HEK293 (cell line): ENCODE measurements around the gene CLIP3.

Experiments
- CTCF ChIA-PET: fragments of 350-600 bp; formaldehyde crosslinking; extraction: SDS; loops from one replicate; lab custom pipeline; 2021; ENCODE audit warnings: antibody characterized with exemption; lab: Yijun Ruan, JAX
- POLR2A ChIA-PET: fragments of 300-600 bp; formaldehyde crosslinking; extraction: SDS; loops from one replicate; lab custom pipeline; 2020; ENCODE audit warnings: antibody characterized with exemption, inconsistent platforms; lab: Yijun Ruan, JAX
- H3K27ac ChIP-seq: fragments of 200-500 bp; sonication (Bioruptor generic); 2 replicates; pipeline ENCODE4 v1.5.1; 2014; ENCODE audit warnings: low read depth, low read length, control low read depth, inconsistent platforms; ENCODE audit errors: extremely low read depth
- H3K36me3 ChIP-seq, 2 experiments: fragments of 200-500 bp in 1 of 2; sonication (Bioruptor generic) in 1 of 2; 1 replicate in 1 of 2; 2 replicates in 1 of 2; pipeline ENCODE4 v1.5.1; 2014 to 2017; ENCODE audit warnings: inconsistent platforms in 2 of 2, low read length in 2 of 2; ENCODE audit not compliant: control insufficient read depth in 2 of 2, insufficient read depth in 1 of 2
- H3K4me1 ChIP-seq: fragments of 200-500 bp; sonication (Bioruptor generic); 2 replicates; pipeline ENCODE4 v1.5.1; 2014; ENCODE audit warnings: mild to moderate bottlenecking, low read length, inconsistent platforms; ENCODE audit not compliant: control insufficient read depth, insufficient read depth
- H3K4me3 ChIP-seq: 2 replicates; pipeline ENCODE4 v1.5.1; 2011; ENCODE audit warnings: low read depth, mild to moderate bottlenecking, control low read depth, low read length, moderate library complexity
- H3K9me3 ChIP-seq: fragments of 200-500 bp; sonication (Bioruptor generic); 2 replicates; pipeline ENCODE4 v1.5.1; 2014; ENCODE audit warnings: low read depth, low read length, inconsistent platforms; ENCODE audit not compliant: control insufficient read depth, insufficient read depth
- ZFHX2 ChIP-seq: fragments of 450-650 bp; formaldehyde crosslinking; conservative IDR thresholded peaks from 2 replicates; pipeline ENCODE4 v1.5.1; 2016; ENCODE audit warnings: missing biosample characterization, missing genetic modification characterization
- ZFP3 ChIP-seq: fragments of 450-650 bp; formaldehyde crosslinking; IDR thresholded peaks from 2 replicates; pipeline ENCODE4 v1.5.1; 2016; ENCODE audit warnings: low read depth, missing biosample characterization, missing genetic modification characterization
- ZNF596 ChIP-seq: fragments of 450-650 bp; IDR thresholded peaks from 2 replicates; pipeline ENCODE4 v1.5.0; 2018; ENCODE audit warnings: missing biosample characterization, mild to moderate bottlenecking, missing genetic modification characterization, moderate library complexity
- TF ChIP-seq, protein P1 (sequence below): fragments of 450-650 bp; formaldehyde crosslinking; IDR thresholded peaks from 2 replicates; pipeline ENCODE4 v1.5.1; 2016; ENCODE audit warnings: missing biosample characterization, missing genetic modification characterization
- TF ChIP-seq, protein P2 (sequence below): fragments of 450-650 bp; formaldehyde crosslinking; IDR thresholded peaks from 2 replicates; pipeline ENCODE4 v1.5.1; 2016; ENCODE audit warnings: missing biosample characterization, missing genetic modification characterization, borderline replicate concordance
- TF ChIP-seq, protein P3 (sequence below): fragments of 450-650 bp; formaldehyde crosslinking; IDR thresholded peaks from 2 replicates; pipeline ENCODE4 v1.5.1; 2016; ENCODE audit warnings: missing biosample characterization, missing genetic modification characterization
- TF ChIP-seq, protein P4 (sequence below): fragments of 450-650 bp; formaldehyde crosslinking; IDR thresholded peaks from 2 replicates; pipeline ENCODE4 v1.5.1; 2016; ENCODE audit warnings: missing biosample characterization, missing genetic modification characterization
- TF ChIP-seq, protein P5 (sequence below): fragments of 450-650 bp; formaldehyde crosslinking; IDR thresholded peaks from 2 replicates; pipeline ENCODE4 v1.5.1; 2016; ENCODE audit warnings: missing biosample characterization, missing genetic modification characterization
- TF ChIP-seq, protein P6 (sequence below): fragments of 450-650 bp; formaldehyde crosslinking; IDR thresholded peaks from 2 replicates; pipeline ENCODE4 v1.5.1; 2016; ENCODE audit warnings: missing biosample characterization, missing genetic modification characterization, borderline replicate concordance
- TF ChIP-seq, protein P7 (sequence below): fragments of 450-650 bp; formaldehyde crosslinking; IDR thresholded peaks from 2 replicates; pipeline ENCODE4 v1.5.1; 2016; ENCODE audit warnings: missing biosample characterization, missing genetic modification characterization, low read depth

CLIP3 gene, protein sequence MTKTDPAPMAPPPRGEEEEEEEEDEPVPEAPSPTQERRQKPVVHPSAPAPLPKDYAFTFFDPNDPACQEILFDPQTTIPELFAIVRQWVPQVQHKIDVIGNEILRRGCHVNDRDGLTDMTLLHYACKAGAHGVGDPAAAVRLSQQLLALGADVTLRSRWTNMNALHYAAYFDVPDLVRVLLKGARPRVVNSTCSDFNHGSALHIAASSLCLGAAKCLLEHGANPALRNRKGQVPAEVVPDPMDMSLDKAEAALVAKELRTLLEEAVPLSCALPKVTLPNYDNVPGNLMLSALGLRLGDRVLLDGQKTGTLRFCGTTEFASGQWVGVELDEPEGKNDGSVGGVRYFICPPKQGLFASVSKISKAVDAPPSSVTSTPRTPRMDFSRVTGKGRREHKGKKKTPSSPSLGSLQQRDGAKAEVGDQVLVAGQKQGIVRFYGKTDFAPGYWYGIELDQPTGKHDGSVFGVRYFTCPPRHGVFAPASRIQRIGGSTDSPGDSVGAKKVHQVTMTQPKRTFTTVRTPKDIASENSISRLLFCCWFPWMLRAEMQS

DNA sequence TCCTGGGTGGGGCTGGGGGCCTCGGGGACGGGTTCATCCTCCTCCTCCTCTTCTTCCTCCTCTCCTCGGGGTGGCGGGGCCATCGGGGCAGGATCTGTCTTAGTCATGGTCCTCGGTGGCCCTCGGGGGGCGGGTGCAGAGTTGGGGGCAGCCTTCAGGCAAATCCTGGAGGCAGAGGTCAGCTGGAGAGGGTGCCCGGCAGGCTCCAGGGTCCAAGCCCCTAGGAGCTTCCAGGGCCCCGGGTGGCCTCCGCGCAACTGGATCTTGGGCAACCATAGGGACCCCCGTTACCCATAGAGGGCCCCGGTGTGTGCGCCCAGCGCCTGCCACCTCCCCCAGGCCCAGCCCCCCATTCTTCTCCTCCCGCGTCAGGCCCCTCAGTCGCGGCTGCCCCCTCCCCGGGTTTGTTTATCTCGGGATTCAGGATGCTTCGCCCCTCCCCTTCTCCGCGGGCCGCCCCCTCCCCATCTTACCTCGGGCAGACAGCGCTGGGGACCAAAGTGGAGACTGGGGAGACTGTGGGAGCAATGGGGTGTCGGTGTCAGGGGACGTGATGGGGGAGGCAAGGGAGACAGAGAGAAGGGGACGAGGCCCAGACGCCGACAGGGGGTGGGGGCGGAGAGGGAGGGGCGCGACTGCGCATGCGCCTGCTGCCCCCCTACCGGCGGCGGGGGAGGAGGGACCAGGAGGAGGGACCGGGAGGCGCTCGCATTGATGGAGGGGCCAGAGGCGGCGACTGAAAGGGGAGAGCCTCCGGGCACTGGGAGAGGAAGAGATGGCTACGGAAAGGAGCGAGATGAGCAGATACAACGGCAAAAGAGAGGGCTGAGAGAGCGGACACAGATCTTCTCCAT, at the start of gene CLIP3:
Gene CLIP3 (minus strand): TSS at position 623 of the 854 bp plus-strand sequence. CDS start 516 bp downstream, at position 107.
- TF ChIP-seq ZFHX2 (tag by site-specific recombination), result no peak
- TF ChIP-seq, protein P1, sequence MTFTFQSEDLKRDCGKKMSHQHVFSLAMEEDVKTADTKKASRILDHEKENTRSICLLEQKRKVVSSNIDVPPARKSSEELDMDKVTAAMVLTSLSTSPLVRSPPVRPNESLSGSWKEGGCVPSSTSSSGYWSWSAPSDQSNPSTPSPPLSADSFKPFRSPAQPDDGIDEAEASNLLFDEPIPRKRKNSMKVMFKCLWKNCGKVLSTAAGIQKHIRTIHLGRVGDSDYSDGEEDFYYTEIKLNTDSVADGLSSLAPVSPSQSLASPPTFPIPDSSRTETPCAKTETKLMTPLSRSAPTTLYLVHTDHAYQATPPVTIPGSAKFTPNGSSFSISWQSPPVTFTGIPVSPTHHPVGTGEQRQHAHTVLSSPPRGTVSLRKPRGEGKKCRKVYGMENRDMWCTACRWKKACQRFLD (tag by site-specific recombination), result no peak
- TF ChIP-seq ZNF596 (tag by site-specific recombination), result 0 out of 2 replicates have a peak, but pooled peaks have one; percentile 33
- peak within 1 kb of the TSS; percentile 35 for H3K4me3 ChIP-seq

DNA sequence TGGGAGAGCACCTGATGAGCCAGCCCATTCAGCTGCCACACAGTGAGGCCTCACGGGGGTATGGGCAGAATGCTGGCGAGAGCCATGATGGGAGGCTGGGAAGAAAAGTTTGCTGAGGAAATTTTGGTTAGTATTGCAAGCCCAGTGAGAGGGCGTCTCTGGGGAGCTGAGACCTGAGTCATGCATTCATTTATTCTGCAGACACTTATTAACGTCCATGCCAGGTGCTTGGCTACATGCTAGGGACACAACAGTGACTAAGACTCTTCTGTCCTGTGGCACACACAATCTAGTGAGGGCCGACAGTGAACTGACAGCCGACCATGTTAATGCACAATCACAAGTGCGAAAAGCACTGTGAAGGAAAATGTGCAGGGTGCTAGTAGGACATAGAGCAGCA, 49.2 kb upstream of the CLIP3 start:
- Histone ChIP-seq H3K9me3 (no peaks in the 10 kb centered on the region), H3K27ac (no peak overlapping the region), H3K4me1 (0 out of 2 replicates have a peak, but pooled peaks cover 2% of the 10 kb centered on the region), H3K4me3 (no peak overlapping the region), H3K36me3 (peaks cover 77 to 96% of the 10 kb centered on the region in 2 experiments)
- CTCF ChIA-PET, result interaction anchor here (0.6 to 2.5 kb wide), 3 partner anchors 11 to 191 kb away, joined by 3 to 8 read pairs (median 3); no protein-coding TSS in a partner anchor
- POLR2A ChIA-PET, result interaction anchor here (0.6 to 1.2 kb wide), 2 partner anchors 10 to 1393 kb away, joined by 3 to 4 read pairs; no protein-coding TSS in a partner anchor
- TF ChIP-seq, protein P2, sequence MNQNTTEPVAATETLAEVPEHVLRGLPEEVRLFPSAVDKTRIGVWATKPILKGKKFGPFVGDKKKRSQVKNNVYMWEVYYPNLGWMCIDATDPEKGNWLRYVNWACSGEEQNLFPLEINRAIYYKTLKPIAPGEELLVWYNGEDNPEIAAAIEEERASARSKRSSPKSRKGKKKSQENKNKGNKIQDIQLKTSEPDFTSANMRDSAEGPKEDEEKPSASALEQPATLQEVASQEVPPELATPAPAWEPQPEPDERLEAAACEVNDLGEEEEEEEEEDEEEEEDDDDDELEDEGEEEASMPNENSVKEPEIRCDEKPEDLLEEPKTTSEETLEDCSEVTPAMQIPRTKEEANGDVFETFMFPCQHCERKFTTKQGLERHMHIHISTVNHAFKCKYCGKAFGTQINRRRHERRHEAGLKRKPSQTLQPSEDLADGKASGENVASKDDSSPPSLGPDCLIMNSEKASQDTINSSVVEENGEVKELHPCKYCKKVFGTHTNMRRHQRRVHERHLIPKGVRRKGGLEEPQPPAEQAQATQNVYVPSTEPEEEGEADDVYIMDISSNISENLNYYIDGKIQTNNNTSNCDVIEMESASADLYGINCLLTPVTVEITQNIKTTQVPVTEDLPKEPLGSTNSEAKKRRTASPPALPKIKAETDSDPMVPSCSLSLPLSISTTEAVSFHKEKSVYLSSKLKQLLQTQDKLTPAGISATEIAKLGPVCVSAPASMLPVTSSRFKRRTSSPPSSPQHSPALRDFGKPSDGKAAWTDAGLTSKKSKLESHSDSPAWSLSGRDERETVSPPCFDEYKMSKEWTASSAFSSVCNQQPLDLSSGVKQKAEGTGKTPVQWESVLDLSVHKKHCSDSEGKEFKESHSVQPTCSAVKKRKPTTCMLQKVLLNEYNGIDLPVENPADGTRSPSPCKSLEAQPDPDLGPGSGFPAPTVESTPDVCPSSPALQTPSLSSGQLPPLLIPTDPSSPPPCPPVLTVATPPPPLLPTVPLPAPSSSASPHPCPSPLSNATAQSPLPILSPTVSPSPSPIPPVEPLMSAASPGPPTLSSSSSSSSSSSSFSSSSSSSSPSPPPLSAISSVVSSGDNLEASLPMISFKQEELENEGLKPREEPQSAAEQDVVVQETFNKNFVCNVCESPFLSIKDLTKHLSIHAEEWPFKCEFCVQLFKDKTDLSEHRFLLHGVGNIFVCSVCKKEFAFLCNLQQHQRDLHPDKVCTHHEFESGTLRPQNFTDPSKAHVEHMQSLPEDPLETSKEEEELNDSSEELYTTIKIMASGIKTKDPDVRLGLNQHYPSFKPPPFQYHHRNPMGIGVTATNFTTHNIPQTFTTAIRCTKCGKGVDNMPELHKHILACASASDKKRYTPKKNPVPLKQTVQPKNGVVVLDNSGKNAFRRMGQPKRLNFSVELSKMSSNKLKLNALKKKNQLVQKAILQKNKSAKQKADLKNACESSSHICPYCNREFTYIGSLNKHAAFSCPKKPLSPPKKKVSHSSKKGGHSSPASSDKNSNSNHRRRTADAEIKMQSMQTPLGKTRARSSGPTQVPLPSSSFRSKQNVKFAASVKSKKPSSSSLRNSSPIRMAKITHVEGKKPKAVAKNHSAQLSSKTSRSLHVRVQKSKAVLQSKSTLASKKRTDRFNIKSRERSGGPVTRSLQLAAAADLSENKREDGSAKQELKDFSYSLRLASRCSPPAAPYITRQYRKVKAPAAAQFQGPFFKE (tag by site-specific recombination), result no peak
- TF ChIP-seq, protein P3, sequence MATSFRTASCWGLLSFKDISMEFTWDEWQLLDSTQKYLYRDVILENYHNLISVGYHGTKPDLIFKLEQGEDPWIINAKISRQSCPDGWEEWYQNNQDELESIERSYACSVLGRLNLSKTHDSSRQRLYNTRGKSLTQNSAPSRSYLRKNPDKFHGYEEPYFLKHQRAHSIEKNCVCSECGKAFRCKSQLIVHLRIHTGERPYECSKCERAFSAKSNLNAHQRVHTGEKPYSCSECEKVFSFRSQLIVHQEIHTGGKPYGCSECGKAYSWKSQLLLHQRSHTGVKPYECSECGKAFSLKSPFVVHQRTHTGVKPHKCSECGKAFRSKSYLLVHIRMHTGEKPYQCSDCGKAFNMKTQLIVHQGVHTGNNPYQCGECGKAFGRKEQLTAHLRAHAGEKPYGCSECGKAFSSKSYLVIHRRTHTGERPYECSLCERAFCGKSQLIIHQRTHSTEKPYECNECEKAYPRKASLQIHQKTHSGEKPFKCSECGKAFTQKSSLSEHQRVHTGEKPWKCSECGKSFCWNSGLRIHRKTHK (tag by site-specific recombination), result no peak
- TF ChIP-seq, protein P4, sequence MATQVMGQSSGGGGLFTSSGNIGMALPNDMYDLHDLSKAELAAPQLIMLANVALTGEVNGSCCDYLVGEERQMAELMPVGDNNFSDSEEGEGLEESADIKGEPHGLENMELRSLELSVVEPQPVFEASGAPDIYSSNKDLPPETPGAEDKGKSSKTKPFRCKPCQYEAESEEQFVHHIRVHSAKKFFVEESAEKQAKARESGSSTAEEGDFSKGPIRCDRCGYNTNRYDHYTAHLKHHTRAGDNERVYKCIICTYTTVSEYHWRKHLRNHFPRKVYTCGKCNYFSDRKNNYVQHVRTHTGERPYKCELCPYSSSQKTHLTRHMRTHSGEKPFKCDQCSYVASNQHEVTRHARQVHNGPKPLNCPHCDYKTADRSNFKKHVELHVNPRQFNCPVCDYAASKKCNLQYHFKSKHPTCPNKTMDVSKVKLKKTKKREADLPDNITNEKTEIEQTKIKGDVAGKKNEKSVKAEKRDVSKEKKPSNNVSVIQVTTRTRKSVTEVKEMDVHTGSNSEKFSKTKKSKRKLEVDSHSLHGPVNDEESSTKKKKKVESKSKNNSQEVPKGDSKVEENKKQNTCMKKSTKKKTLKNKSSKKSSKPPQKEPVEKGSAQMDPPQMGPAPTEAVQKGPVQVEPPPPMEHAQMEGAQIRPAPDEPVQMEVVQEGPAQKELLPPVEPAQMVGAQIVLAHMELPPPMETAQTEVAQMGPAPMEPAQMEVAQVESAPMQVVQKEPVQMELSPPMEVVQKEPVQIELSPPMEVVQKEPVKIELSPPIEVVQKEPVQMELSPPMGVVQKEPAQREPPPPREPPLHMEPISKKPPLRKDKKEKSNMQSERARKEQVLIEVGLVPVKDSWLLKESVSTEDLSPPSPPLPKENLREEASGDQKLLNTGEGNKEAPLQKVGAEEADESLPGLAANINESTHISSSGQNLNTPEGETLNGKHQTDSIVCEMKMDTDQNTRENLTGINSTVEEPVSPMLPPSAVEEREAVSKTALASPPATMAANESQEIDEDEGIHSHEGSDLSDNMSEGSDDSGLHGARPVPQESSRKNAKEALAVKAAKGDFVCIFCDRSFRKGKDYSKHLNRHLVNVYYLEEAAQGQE, result no peak
- TF ChIP-seq, protein P5, sequence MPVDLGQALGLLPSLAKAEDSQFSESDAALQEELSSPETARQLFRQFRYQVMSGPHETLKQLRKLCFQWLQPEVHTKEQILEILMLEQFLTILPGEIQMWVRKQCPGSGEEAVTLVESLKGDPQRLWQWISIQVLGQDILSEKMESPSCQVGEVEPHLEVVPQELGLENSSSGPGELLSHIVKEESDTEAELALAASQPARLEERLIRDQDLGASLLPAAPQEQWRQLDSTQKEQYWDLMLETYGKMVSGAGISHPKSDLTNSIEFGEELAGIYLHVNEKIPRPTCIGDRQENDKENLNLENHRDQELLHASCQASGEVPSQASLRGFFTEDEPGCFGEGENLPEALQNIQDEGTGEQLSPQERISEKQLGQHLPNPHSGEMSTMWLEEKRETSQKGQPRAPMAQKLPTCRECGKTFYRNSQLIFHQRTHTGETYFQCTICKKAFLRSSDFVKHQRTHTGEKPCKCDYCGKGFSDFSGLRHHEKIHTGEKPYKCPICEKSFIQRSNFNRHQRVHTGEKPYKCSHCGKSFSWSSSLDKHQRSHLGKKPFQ (tag by site-specific recombination), result no peak
- no peak for TF ChIP-seq ZFP3 (tag by site-specific recombination)
- TF ChIP-seq, protein P6, sequence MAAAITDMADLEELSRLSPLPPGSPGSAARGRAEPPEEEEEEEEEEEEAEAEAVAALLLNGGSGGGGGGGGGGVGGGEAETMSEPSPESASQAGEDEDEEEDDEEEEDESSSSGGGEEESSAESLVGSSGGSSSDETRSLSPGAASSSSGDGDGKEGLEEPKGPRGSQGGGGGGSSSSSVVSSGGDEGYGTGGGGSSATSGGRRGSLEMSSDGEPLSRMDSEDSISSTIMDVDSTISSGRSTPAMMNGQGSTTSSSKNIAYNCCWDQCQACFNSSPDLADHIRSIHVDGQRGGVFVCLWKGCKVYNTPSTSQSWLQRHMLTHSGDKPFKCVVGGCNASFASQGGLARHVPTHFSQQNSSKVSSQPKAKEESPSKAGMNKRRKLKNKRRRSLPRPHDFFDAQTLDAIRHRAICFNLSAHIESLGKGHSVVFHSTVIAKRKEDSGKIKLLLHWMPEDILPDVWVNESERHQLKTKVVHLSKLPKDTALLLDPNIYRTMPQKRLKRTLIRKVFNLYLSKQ (tag by site-specific recombination), result no peak
- TF ChIP-seq, protein P7, sequence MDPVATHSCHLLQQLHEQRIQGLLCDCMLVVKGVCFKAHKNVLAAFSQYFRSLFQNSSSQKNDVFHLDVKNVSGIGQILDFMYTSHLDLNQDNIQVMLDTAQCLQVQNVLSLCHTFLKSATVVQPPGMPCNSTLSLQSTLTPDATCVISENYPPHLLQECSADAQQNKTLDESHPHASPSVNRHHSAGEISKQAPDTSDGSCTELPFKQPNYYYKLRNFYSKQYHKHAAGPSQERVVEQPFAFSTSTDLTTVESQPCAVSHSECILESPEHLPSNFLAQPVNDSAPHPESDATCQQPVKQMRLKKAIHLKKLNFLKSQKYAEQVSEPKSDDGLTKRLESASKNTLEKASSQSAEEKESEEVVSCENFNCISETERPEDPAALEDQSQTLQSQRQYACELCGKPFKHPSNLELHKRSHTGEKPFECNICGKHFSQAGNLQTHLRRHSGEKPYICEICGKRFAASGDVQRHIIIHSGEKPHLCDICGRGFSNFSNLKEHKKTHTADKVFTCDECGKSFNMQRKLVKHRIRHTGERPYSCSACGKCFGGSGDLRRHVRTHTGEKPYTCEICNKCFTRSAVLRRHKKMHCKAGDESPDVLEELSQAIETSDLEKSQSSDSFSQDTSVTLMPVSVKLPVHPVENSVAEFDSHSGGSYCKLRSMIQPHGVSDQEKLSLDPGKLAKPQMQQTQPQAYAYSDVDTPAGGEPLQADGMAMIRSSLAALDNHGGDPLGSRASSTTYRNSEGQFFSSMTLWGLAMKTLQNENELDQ (tag by site-specific recombination), result no peak

More for the DNA sequence above, at the start of gene CLIP3:
- ChIA-PET POLR2A (interaction anchor here (0.5 kb wide), 1 partner anchor 408 kb away, joined by 3 read pairs; no protein-coding TSS in a partner anchor), CTCF (no interaction called here)
- peaks cover 6% of the 10 kb centered on the region; the same call in 1 of the 2 replicates for H3K4me1 ChIP-seq
- H3K27ac ChIP-seq, result peak within 1 kb of the TSS; percentile 9; the same call in 1 of the 2 replicates
- H3K36me3 ChIP-seq, result peaks cover 24 to 88% of the 10 kb centered on the region in 2 experiments
- no peaks in the 10 kb centered on the region for H3K9me3 ChIP-seq
